HepG2 (cell line): ENCODE results near the gene SMLR1. TPM values are rescaled to one million over a fixed set of nuclear protein-coding genes. Genes with fewer than 3 reads are reported as not detected.

Experiments
- ATM ChIP-seq: fragments of 450-650 bp; IDR thresholded peaks from 2 replicates; pipeline ENCODE4 v1.7.1; 2017; ENCODE audit warnings: mild to moderate bottlenecking, borderline replicate concordance
- ELF4 ChIP-seq: sonication (generic); formaldehyde crosslinking; IDR thresholded peaks from 2 replicates; pipeline ENCODE4 v1.5.0; 2020; ENCODE audit warnings: missing genetic modification reagents, mild to moderate bottlenecking, moderate library complexity, borderline replicate concordance
- FOXM1 ChIP-seq: sonication (generic); formaldehyde crosslinking; IDR thresholded peaks from 2 replicates; pipeline ENCODE4 v1.5.0; 2020; ENCODE audit warnings: missing genetic modification reagents
- KMT2A ChIP-seq: sonication (generic); formaldehyde crosslinking; IDR thresholded peaks from 2 replicates; pipeline ENCODE4 v1.4.0; 2020; ENCODE audit warnings: missing genetic modification reagents
- MED8 ChIP-seq: sonication (generic); formaldehyde crosslinking; IDR thresholded peaks from 2 replicates; pipeline ENCODE4 v1.8.1; 2023; ENCODE audit warnings: mild to moderate bottlenecking, missing genetic modification reagents; ENCODE audit not compliant: insufficient replicate concordance
- MEIS2 ChIP-seq: sonication (generic); formaldehyde crosslinking; IDR thresholded peaks from 2 replicates; pipeline ENCODE4 v1.9.0; 2021; ENCODE audit warnings: mild to moderate bottlenecking, missing genetic modification reagents
- NR2F2 ChIP-seq: IDR thresholded peaks from 2 replicates; pipeline ENCODE4 v1.6.1; 2012; ENCODE audit warnings: low read depth, inconsistent platforms, borderline replicate concordance
- PRDM15 ChIP-seq: sonication (generic); formaldehyde crosslinking; IDR thresholded peaks from 2 replicates; pipeline ENCODE4 v1.4.0; 2020; ENCODE audit warnings: missing genetic modification reagents
- SMAD3 ChIP-seq: sonication (generic); formaldehyde crosslinking; IDR thresholded peaks from 2 replicates; pipeline ENCODE4 v1.4.0; 2020; ENCODE audit warnings: missing genetic modification reagents
- TFE3 ChIP-seq: IDR thresholded peaks from 2 replicates; pipeline ENCODE4 v1.6.1; 2016
- THAP9 ChIP-seq: sonication (generic); formaldehyde crosslinking; IDR thresholded peaks from 2 replicates; pipeline ENCODE4; 2020; ENCODE audit warnings: missing genetic modification reagents, mild to moderate bottlenecking, borderline replicate concordance
- ZBTB20 ChIP-seq: sonication (generic); formaldehyde crosslinking; IDR thresholded peaks from 2 replicates; pipeline ENCODE4 v1.8.1; 2023; ENCODE audit warnings: missing genetic modification reagents, low read depth, mild to moderate bottlenecking, borderline replicate concordance
- ZBTB46 ChIP-seq: sonication (generic); formaldehyde crosslinking; IDR thresholded peaks from 2 replicates; pipeline ENCODE4 v1.4.0; 2020; ENCODE audit warnings: mild to moderate bottlenecking, missing genetic modification reagents, borderline replicate concordance
- ZNF451 ChIP-seq: sonication (generic); formaldehyde crosslinking; IDR thresholded peaks from 2 replicates; pipeline ENCODE4 v1.5.0; 2020; ENCODE audit warnings: mild to moderate bottlenecking, missing genetic modification reagents
- ZNF460 ChIP-seq: sonication (generic); formaldehyde crosslinking; IDR thresholded peaks from 2 replicates; pipeline ENCODE4 v1.5.1; 2020; ENCODE audit warnings: missing genetic modification reagents, mild to moderate bottlenecking, borderline replicate concordance
- ZNF792 ChIP-seq: IDR thresholded peaks from 2 replicates; pipeline ENCODE4 v1.6.1; 2016
- polyA plus RNA-seq, 8 experiments: library from polyadenylated mRNA; depleted of rRNA in 3 of 8; stranded (reverse) in 7 of 8; unstranded in 1 of 8; fragments of >200 nt; fragmentation: Illumina TruSeq in 4 of 8; extraction: Trizol in 4 of 8; gene quantifications; 2 replicates each; pipeline versions ENCODE4 v1.2.1 to v1.2.3, GENCODE V29; 2011 to 2016; ENCODE audit warnings: low read depth in 4 of 8, missing spikeins in 1 of 8, mixed read lengths in 1 of 8; ENCODE audit not compliant: insufficient read depth in 1 of 8
- total RNA-seq, 5 experiments: library from RNA; depleted of rRNA; stranded (reverse); fragments of >200 nt; fragmentation: Illumina TruSeq; extraction: Trizol; gene quantifications; 2 replicates each; pipeline ENCODE4 v1.2.3, GENCODE V29; 2016; ENCODE audit warnings: low read depth in 1 of 5

SMLR1 gene
- total and polyA plus RNA-seq, 2 of the 13 experiments (the other 11 are each of a cell fraction or from before 2014, with no cell fraction given), result 41.8 to 104 TPM

- no peak for TF ChIP-seq THAP9 (CRISPR knock-in tag)
- TF ChIP-seq ZNF451 (CRISPR knock-in tag), result 0 out of 2 replicates have a peak, but pooled peaks have one; percentile 34
- 0 out of 2 replicates have a peak, but pooled peaks have one; percentile 54 for TF ChIP-seq ZNF792
- peak; percentile 86 for TF ChIP-seq PRDM15 (CRISPR knock-in tag)
- 0 out of 2 replicates have a peak, but pooled peaks have one; percentile 69 for TF ChIP-seq ELF4 (CRISPR knock-in tag)
- no peak for TF ChIP-seq ATM
- no peak; the same call in 1 of the 2 replicates for TF ChIP-seq ZNF460 (CRISPR knock-in tag)
- 0 out of 2 replicates have a peak, but pooled peaks have one; percentile 34 for TF ChIP-seq TFE3 (CRISPR knock-in tag)
- peak; percentile 49; the same call in 1 of the 2 replicates for TF ChIP-seq MEIS2
- TF ChIP-seq NR2F2, result peak; percentile 91
- TF ChIP-seq SMAD3 (CRISPR knock-in tag), result no peak
- no peak for TF ChIP-seq ZBTB46 (CRISPR knock-in tag)
- no peak for TF ChIP-seq ZBTB20 (CRISPR knock-in tag)
- peak; percentile 51 for TF ChIP-seq KMT2A (CRISPR knock-in tag)
- TF ChIP-seq MED8 (CRISPR knock-in tag), result peak; percentile 38
- TF ChIP-seq FOXM1 (CRISPR knock-in tag), result no peak
These were observed 26.5 kb downstream of the SMLR1 start (continued) for GRCh38 chr6:130853555-130854183.
